ENCODE data around the gene RPL13. TPM values are rescaled to one million over a fixed set of nuclear protein-coding genes. Genes with fewer than 3 reads are reported as not detected.

RPL13 gene
- total RNA-seq, 1 donor from 2014 or later = 17,833 TPM

DNA sequence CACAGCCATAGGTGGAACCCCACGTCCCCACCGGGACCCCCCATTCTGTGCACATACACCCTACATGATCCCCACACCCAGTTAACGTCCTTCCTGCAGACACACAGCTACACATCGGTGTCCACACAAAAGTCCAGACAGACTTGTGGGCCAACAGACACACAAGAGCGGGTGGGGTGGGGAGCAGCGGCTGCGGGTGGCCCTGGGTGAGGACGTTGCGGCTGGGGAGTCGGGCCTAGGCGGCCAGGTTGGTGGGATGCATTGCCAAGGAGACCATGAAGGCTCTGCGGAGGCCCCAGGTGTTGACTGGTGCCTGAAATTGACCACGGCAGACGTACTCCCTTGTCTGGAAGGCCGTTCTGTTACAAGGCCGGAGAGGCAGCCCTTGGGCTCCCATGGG is 44.3 kb downstream of the RPL13 start:
- Histone ChIP-seq H3K36me3 (ENCODE audit: control insufficient read depth, insufficient read depth, low read length) (no peaks in the 10 kb centered on the region), H3K27me3 (ENCODE audit: control insufficient read depth, insufficient read depth, low read length) (no peaks in the 10 kb centered on the region), H3K4me3 (ENCODE audit: low read depth, low read length) (no peak overlapping the region)
- TF ChIP-seq, protein P1, sequence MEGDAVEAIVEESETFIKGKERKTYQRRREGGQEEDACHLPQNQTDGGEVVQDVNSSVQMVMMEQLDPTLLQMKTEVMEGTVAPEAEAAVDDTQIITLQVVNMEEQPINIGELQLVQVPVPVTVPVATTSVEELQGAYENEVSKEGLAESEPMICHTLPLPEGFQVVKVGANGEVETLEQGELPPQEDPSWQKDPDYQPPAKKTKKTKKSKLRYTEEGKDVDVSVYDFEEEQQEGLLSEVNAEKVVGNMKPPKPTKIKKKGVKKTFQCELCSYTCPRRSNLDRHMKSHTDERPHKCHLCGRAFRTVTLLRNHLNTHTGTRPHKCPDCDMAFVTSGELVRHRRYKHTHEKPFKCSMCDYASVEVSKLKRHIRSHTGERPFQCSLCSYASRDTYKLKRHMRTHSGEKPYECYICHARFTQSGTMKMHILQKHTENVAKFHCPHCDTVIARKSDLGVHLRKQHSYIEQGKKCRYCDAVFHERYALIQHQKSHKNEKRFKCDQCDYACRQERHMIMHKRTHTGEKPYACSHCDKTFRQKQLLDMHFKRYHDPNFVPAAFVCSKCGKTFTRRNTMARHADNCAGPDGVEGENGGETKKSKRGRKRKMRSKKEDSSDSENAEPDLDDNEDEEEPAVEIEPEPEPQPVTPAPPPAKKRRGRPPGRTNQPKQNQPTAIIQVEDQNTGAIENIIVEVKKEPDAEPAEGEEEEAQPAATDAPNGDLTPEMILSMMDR (IDR thresholded peaks at IDR 0.05; ENCODE audit: insufficient read depth, low read length, poor library complexity, severe bottlenecking) = no peak
- DNase-seq (ENCODE audit: low read depth) = no peak

DNA sequence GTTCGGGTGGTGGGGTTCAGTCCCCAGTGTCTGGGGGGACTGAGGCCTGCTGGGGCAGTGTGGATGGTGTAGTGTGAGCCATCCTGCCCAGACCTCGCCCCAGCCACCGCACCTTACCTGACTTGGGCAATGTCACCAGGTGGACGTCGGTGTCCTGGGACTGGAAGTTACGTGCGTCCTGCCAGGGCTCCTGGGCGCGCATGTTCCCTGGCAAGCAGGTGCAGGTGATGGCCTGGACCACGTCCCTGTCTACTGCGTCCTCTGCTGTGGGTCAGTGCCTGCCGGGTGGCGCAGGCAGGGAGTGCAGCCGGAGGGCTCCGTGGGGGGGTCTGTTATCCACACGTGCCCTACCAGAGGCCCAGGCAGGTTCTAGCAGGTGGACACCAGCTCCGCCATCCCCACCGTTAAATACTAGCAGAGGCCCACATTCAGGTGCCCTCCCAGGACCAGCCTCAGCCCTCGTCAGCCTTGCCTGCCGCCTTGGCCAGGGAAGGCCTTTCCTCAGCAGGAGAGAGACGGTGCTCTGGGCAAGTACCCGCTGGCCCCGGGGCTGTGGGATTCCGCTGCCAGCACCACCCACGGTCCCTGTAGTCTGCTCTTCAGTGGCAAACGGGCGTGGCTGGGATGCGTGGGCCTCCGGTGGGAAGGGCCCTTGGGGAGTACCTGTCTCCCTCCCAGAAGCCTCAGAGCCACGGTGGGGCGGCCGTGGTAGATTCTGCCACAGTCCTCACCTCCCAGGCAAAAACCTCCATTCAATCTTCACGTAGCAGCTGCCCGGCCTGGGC is 44.9 kb downstream of the RPL13 start:
- Histone ChIP-seq H3K4me3 (ENCODE audit: low read depth, low read length) (no peak overlapping the region), H3K27me3 (ENCODE audit: control insufficient read depth, insufficient read depth, low read length) (no peaks in the 10 kb centered on the region), H3K36me3 (ENCODE audit: control insufficient read depth, insufficient read depth, low read length) (no peaks in the 10 kb centered on the region)
- TF ChIP-seq, protein P1 (IDR thresholded peaks at IDR 0.05; ENCODE audit: insufficient read depth, low read length, poor library complexity, severe bottlenecking) = no peak
- DNase-seq (ENCODE audit: low read depth) = no peak

DNA sequence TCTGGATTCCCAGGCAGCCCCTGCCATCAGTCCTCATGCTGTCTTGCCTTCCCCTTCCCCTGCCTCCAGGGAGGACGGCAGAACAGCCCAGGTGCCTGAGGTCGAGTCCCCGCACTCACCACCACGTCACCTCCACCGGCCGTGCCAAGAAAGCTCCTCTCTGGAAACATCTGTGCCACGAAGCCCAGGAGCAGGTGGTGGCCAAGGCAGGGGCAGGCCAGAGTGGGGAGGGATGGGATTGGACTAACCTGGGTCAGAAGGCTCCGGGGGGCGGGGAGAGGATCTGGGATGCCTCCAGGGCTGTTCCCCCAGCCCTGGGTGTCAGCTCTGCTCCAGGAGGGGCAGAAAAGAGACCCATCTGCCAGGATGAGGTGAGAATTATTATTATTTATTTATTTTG is 45.5 kb downstream of the RPL13 start:
- TF ChIP-seq, protein P1 (IDR thresholded peaks at IDR 0.05; ENCODE audit: insufficient read depth, low read length, poor library complexity, severe bottlenecking) = no peak
- Histone ChIP-seq H3K27me3 (ENCODE audit: control insufficient read depth, insufficient read depth, low read length) (no peaks in the 10 kb centered on the region), H3K4me3 (ENCODE audit: low read depth, low read length) (no peak overlapping the region), H3K36me3 (ENCODE audit: control insufficient read depth, insufficient read depth, low read length) (no peaks in the 10 kb centered on the region)
- no peak for DNase-seq (ENCODE audit: low read depth)

DNA sequence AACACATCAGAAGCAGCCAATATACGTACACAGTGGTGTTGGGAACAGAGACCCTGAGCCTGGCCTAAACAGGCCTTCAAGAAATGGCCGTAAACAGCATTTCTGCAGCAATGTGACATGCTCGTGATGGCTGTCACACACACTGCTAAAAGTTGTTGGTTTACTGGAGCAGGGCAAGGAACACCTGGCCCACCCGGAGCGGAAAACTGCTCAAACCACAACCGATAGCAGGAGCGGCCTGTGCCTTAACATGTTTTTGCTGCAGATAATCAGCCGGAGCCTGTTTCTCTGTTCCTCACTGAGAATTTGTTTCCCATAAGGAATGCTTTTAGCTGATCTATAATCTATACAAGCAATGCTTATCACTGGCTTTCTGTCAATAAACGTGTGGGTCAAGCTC is 47.0 kb downstream of the RPL13 start:
- Histone ChIP-seq H3K36me3 (ENCODE audit: control insufficient read depth, insufficient read depth, low read length) (no peaks in the 10 kb centered on the region), H3K27me3 (ENCODE audit: control insufficient read depth, insufficient read depth, low read length) (no peaks in the 10 kb centered on the region), H3K4me3 (ENCODE audit: low read depth, low read length) (no peak overlapping the region)
- DNase-seq (ENCODE audit: low read depth) = no peak
- TF ChIP-seq, protein P1 (IDR thresholded peaks at IDR 0.05; ENCODE audit: insufficient read depth, low read length, poor library complexity, severe bottlenecking) = no peak

DNA sequence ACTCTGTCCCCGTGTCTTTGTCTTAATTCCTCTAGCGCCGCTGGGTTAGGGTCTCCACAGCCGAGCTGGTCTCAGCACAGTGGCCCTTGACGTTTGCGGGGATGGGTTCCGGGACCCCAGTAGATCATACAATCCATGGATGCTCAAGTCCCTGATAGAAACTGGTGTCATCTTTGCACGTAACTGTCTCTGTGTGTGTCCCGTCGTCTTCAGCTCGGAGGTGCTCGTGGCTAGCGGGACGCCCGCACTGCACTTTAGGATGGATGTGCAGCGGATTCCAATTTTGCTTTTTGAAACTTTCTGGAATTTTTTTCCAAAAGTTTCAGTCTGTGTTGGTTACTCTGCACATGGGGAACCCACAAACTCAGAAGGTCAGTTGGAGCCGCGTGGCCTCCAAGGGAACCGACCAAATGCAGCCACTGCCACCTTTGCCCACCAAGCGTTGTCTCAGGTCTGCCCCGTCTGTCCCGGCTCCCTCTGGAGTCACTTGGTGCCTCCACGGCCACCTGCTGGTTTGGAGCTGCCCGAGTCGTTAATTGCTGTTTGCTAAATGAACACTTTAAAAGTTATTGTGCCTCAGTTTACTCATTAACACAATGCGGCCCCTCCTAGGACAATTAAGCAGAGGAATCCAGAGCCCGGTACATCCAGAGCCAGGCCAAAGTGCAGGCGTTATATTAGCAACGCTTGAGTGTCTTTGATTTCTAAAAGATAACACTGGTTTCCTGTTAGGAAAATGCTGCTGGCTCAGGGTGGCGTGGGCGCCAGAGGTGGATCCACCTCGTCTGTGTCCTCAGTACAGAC is 47.7 kb downstream of the RPL13 start:
- Histone ChIP-seq H3K36me3 (ENCODE audit: control insufficient read depth, insufficient read depth, low read length) (no peaks in the 10 kb centered on the region), H3K27me3 (ENCODE audit: control insufficient read depth, insufficient read depth, low read length) (no peaks in the 10 kb centered on the region), H3K4me3 (ENCODE audit: low read depth, low read length) (no peak overlapping the region)
- DNase-seq (ENCODE audit: low read depth) = no peak
- TF ChIP-seq, protein P1 (IDR thresholded peaks at IDR 0.05; ENCODE audit: insufficient read depth, low read length, poor library complexity, severe bottlenecking) = no peak
